Erythroblast (primary cell): ENCODE data around the gene TMIGD3.

ENCODE experiments used
- GATA1 ChIP-seq: IDR thresholded peaks from 2 replicates; pipeline ENCODE4 v1.6.1; 2011; ENCODE audit warnings: low read depth, mild to moderate bottlenecking, control low read depth, low read length, moderate library complexity
- POLR2A ChIP-seq: IDR thresholded peaks from 2 replicates; pipeline ENCODE4 v1.6.1; 2011; ENCODE audit warnings: mild to moderate bottlenecking, low read length

GRCh38 chr1:111509997-111510375 lies 6.6 kb upstream of the TMIGD3 start:
- TF ChIP-seq POLR2A, result no peak
- no peak for TF ChIP-seq GATA1
